Measurements from ENCODE around the gene CCDC77.

DNA sequence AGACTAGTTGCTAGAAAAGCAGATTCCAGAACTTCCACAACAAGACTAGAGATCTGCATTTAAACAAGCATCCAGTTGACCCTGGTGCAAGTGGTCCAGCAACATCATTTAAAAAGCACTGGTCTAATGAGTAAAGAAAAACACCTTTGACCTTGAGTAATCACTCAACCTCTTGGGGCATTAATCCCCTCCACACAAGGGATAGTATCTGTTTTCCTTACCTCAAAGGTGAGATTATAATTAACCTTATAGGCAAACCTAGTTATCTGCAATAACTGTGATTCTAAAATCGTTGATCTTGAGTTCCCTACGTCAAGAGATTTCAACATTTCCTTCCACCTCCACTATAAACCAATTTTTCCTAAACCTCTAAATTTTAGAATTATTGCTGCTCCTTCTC is 13.4 kb upstream of the CCDC77 start:
- TF ChIP-seq GATA2 (IDR thresholded peaks at IDR 0.05; ENCODE audit: low read depth, low read length) (no peak), GATA3 (IDR thresholded peaks at IDR 0.05; ENCODE audit: low read depth, low read length) (no peak)
